GM10266 (cell line): ENCODE measurements around the gene PA2G4.
"Not testable (repeated sequence)": the region's sequence is repeated elsewhere in the genome, so short reads cannot be mapped to it uniquely, and the experiment has no call there.

Experiments
- DNase-seq: peaks from one replicate; pipeline ENCODE4 v3.0.0; 2012; ENCODE audit errors: extremely low spot score
- CTCF ChIP-seq: IDR thresholded peaks from 2 replicates; pipeline ENCODE4 v1.5.1; 2012; ENCODE audit warnings: mild to moderate bottlenecking, low read depth; ENCODE audit not compliant: control insufficient read depth, insufficient read depth; ENCODE audit errors: missing control alignments

Gene PA2G4

GRCh38 chr12:56110571-56110970, 6.2 kb downstream of the PA2G4 start:
- TF ChIP-seq CTCF = no peak

DNA sequence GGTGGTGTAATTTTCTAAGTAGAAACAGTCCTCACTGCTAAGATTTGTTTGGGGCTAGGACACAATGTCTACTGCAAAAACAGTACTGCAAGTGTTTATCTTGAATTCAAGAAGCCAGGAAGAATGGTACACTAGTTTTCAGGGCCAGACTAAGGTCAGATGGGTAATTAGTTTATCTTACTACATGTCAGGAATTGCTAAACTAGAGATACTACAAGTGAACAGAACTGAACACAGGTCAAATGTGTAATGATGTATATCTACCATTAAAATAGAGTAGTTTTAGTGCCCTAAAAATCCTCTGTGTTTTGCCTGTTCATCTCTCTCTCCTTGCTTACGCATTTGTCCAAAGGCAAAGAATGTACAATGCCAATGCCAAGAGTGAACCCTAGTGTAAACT, 9.7 kb downstream of the PA2G4 start:
- DNase-seq = no peak
- TF ChIP-seq CTCF = no peak

More at GRCh38 chr12:56110571-56110970, 6.2 kb downstream of the PA2G4 start:
- DNase-seq = no peak

GRCh38 chr12:56115329-56115728, 11.0 kb downstream of the PA2G4 start:
- no peak for DNase-seq

GRCh38 chr12:56116267-56117081, 12.1 kb downstream of the PA2G4 start, which contains the start of gene RPL41:
Gene RPL41, plus strand, starts transcription at chr12:56116633.
- peak; percentile 83 for DNase-seq
- TF ChIP-seq CTCF = no peak

More at GRCh38 chr12:56115329-56115728, 11.0 kb downstream of the PA2G4 start:
- TF ChIP-seq CTCF = no peak

GRCh38 chr12:56117082-56117706, 12.8 kb downstream of the PA2G4 start:
- not testable (repeated sequence) for DNase-seq

GRCh38 chr12:56117778-56118687, 13.7 kb downstream of the PA2G4 start, which contains the start of gene ZC3H10:
Gene ZC3H10, plus strand, starts transcription at chr12:56118266. Its CDS starts 2,297 bp downstream, at chr12:56120563.
- TF ChIP-seq CTCF = peak; percentile 65

DNA sequence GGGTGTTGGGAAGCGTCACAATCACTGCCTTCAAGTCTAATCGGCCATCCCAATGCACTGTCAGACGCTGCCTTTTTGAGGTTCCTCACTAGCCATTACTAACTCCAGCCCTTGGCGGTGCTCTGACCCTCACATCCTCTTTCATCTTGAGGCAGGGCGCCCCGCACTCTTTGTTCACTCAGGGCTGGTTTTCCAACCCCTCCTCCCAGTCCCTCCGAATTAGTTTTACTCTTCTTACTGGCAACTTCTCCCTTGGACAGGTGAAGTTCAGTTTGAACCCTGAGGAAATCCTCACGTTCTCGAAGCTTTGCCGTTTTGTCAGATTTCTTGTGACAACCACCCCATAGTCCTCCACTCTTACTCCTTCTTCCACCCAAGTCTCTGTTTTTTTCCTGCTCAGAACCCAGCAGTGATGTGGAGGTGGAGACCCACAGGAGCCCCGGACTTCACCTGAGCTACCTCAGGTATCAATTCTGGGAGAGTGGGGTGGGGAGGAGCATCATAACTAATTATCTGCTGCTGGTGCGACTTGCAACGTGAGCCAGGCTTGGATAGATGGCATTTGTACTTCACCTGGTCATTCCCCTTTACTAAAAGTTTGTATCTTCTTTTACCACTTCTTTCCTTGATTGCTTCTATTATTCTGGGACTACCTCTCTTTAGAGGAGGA, 14.5 kb downstream of the PA2G4 start:
- TF ChIP-seq CTCF = no peak
- DNase-seq = peak; percentile 25

More at GRCh38 chr12:56117778-56118687, 13.7 kb downstream of the PA2G4 start, which contains the start of gene ZC3H10:
- peak; percentile 92 for DNase-seq
